ENCODE data around the gene STK33.

STK33 gene

DNA sequence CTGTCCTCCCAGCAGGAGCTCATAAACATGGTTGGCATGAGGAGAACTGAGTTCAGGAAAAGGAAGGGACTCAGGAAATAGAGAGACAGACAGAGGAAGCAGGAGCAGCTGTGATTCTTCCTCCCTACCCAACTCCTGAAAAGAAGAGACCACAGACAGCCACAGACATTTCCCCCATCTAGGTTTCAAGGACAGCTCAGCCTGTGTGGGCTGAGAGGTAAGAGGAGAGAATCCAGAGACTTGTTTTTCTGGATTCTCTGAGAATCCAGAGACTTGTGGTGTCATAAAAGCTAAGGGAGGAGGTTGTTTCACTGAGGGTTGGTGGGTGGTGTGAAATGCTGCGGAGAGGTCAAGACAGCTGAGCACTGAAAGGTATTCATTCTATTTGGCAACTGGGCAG, 19.0 kb upstream of the STK33 start:
- H3K27ac Mint-ChIP-seq = peak overlapping the region; percentile 8
- peaks cover 11% of the 10 kb centered on the region for H3K36me3 Mint-ChIP-seq
- ATAC-seq (no peak), DNase-seq (ENCODE audit: low spot score in 2 of 2) (no peak)
- H3K4me1 Mint-ChIP-seq = no peaks in the 10 kb centered on the region
- no peaks in the 10 kb centered on the region for H3K9me3 Mint-ChIP-seq
- no peak overlapping the region for H3K4me3 Mint-ChIP-seq

GRCh38 chr11:8612522-8612921, 18.5 kb upstream of the STK33 start:
- H3K4me3 Mint-ChIP-seq = no peak overlapping the region
- ATAC-seq (peak; percentile 34), DNase-seq (ENCODE audit: low spot score in 2 of 2) (no peak)
- peaks cover 6% of the 10 kb centered on the region for H3K36me3 Mint-ChIP-seq
- peak overlapping the region; percentile 4 for H3K27ac Mint-ChIP-seq
- H3K4me1 Mint-ChIP-seq = no peaks in the 10 kb centered on the region
- H3K9me3 Mint-ChIP-seq = no peaks in the 10 kb centered on the region

DNA sequence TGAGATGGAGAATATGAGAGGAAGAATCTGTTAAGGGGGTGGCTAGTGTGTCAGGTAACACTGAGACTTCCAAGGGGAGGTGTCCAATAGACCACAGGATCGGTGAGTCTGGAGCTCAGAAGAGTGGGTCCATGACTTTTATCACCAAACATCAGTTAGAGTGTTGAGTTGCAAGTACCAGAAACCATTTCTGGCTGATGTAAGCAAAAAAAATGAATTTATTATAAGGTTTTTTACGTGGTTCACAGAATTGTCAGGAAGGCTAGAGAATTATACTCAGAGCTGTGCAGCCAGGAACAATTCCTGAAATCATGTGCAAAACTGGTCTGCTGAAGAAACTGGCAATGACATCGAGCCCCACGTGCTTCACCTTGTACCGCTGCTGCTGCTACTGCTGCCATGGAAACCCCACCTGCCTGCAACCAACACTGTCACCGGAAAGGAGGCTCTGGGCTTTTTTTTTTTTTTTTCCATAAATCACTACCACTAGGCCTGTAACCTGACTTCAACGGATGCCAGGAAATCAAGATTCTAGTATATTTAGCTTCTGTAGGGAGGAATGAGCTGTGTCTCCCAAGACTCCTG, 16.6 kb upstream of the STK33 start:
- no peak for DNase-seq (ENCODE audit: low spot score in 2 of 2)
- H3K4me3 Mint-ChIP-seq = no peak overlapping the region
- H3K27ac Mint-ChIP-seq = no peak overlapping the region
- H3K4me1 Mint-ChIP-seq = no peaks in the 10 kb centered on the region
- peak; percentile 55 for ATAC-seq
- peaks cover 4% of the 10 kb centered on the region for H3K36me3 Mint-ChIP-seq
- H3K9me3 Mint-ChIP-seq = no peaks in the 10 kb centered on the region

GRCh38 chr11:8608652-8609051, 14.6 kb upstream of the STK33 start:
- peaks cover 2% of the 10 kb centered on the region for H3K36me3 Mint-ChIP-seq
- H3K4me3 Mint-ChIP-seq = no peak overlapping the region
- no peaks in the 10 kb centered on the region for H3K4me1 Mint-ChIP-seq
- no peaks in the 10 kb centered on the region for H3K9me3 Mint-ChIP-seq
- H3K27ac Mint-ChIP-seq = no peak overlapping the region
- DNase-seq (ENCODE audit: low spot score in 2 of 2) (no peak), ATAC-seq (no peak)

DNA sequence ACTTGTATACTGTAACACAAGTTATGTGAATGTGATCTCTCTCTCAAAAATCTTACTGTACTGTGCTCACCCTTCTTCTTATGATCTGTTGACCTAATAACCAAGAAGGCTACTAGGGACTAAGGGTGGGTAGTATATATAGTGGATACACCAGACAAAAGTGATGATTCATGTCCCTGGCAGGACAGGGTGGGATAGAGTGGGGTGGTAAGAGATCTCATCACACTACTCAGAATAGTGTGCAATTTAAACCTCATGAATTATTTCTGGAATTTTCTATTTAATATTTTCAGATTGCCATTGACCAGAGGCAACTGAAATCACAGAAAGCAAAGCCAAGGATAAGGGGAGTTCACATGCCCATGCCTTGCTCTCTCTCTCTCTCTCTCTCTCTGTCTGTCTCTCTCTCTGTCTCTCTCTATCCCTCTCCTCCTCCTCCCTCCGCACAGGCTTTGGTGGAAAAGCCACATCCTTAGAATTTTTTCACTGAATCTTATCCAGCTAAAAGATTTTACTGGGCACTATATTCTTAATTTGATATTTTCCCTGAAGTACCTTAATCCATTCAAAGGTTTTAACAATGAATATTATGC, 12.0 kb upstream of the STK33 start:
- no peaks in the 10 kb centered on the region for H3K36me3 Mint-ChIP-seq
- H3K27ac Mint-ChIP-seq = no peak overlapping the region
- H3K4me1 Mint-ChIP-seq = no peaks in the 10 kb centered on the region
- DNase-seq (ENCODE audit: low spot score in 2 of 2) (no peak), ATAC-seq (no peak)
- H3K4me3 Mint-ChIP-seq = no peak overlapping the region
- no peaks in the 10 kb centered on the region for H3K9me3 Mint-ChIP-seq

- DNase-seq (ENCODE audit: low spot score in 2 of 2) (peak; percentile 11 to 68), ATAC-seq (peak; percentile 72)
- no peaks in the 10 kb centered on the region for H3K36me3 Mint-ChIP-seq
- H3K9me3 Mint-ChIP-seq = no peaks in the 10 kb centered on the region
- H3K4me1 Mint-ChIP-seq = no peaks in the 10 kb centered on the region
- no peak overlapping the region for H3K4me3 Mint-ChIP-seq
- H3K27ac Mint-ChIP-seq = no peak overlapping the region
These were observed 10.2 kb upstream of the STK33 start for GRCh38 chr11:8604078-8604723.

- DNase-seq (ENCODE audit: low spot score in 2 of 2) (no peak), ATAC-seq (no peak)
- no peak overlapping the region for H3K4me3 Mint-ChIP-seq
- H3K36me3 Mint-ChIP-seq = no peaks in the 10 kb centered on the region
- H3K27ac Mint-ChIP-seq = no peak overlapping the region
- no peaks in the 10 kb centered on the region for H3K9me3 Mint-ChIP-seq
- H3K4me1 Mint-ChIP-seq = no peaks in the 10 kb centered on the region
These were observed 9.7 kb upstream of the STK33 start for GRCh38 chr11:8603696-8604077.

DNA sequence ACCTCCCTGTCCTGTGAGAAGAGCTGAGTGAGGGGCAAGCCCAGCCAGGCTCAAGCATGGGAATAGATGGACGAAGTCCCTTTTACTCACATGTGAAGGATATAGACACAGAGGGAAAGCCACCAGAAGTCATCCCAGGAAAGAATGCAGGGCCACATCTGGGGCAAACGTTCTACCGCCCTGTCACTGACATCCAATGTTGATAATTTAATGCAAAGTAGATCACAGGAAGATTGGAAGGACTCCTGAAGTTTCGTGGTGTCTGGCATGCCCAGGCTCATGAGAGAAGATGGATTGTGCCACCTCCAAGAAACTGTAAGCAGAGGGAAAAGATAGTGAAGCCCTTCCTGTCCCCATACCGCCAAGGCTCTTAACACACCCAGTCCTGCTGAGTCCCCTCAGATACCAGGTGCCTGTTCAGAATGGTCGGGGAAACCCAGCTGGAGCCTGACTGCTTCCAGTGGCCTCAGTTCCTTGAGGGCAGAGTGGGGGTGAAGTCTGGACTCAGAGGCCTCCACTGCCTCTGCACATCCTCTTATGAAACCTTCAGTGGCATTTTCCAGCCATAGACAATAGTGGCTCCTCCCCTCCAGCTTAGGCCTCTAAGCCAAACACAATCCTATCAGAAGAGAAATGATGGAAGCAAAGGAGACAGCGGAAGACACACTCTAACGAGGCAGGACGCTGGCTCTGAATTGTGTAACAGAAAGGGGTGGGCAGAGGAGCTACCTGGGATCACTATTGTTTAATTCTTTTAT, 7.5 kb upstream of the STK33 start:
- Mint-ChIP-seq H3K27ac (no peak overlapping the region), H3K9me3 (no peaks in the 10 kb centered on the region), H3K4me1 (no peaks in the 10 kb centered on the region), H3K4me3 (no peak overlapping the region), H3K36me3 (no peaks in the 10 kb centered on the region)
- ATAC-seq = no peak
- DNase-seq (ENCODE audit: low spot score in 2 of 2) = no peak

- Mint-ChIP-seq H3K4me1 (no peaks in the 10 kb centered on the region), H3K9me3 (no peaks in the 10 kb centered on the region), H3K36me3 (no peaks in the 10 kb centered on the region), H3K4me3 (no peak overlapping the region), H3K27ac (no peak overlapping the region)
- DNase-seq (ENCODE audit: low spot score in 2 of 2) = no peak
- no peak for ATAC-seq
These were observed 4.5 kb upstream of the STK33 start for GRCh38 chr11:8598506-8598905.

GRCh38 chr11:8597182-8597581, 3.2 kb upstream of the STK33 start:
- DNase-seq (ENCODE audit: low spot score in 2 of 2) = no peak
- Mint-ChIP-seq H3K4me1 (no peaks in the 10 kb centered on the region), H3K27ac (no peak overlapping the region), H3K4me3 (no peak overlapping the region), H3K9me3 (no peaks in the 10 kb centered on the region), H3K36me3 (no peaks in the 10 kb centered on the region)
- no peak for ATAC-seq

GRCh38 chr11:8596504-8597046, 2.5 kb upstream of the STK33 start:
- ATAC-seq (no peak), DNase-seq (ENCODE audit: low spot score in 2 of 2) (no peak)
- Mint-ChIP-seq H3K4me1 (no peaks in the 10 kb centered on the region), H3K9me3 (no peaks in the 10 kb centered on the region), H3K4me3 (no peak overlapping the region), H3K27ac (no peak overlapping the region), H3K36me3 (no peaks in the 10 kb centered on the region)

- ATAC-seq (peak; percentile 24), DNase-seq (ENCODE audit: low spot score in 2 of 2) (no peak)
- no peaks in the 10 kb centered on the region for H3K36me3 Mint-ChIP-seq
- no peak overlapping the region for H3K27ac Mint-ChIP-seq
- peak overlapping the region; percentile 50 for H3K4me3 Mint-ChIP-seq
- H3K9me3 Mint-ChIP-seq = no peaks in the 10 kb centered on the region
- H3K4me1 Mint-ChIP-seq = no peaks in the 10 kb centered on the region
These were observed 573 bp downstream of the STK33 start for GRCh38 chr11:8593455-8593854.

DNA sequence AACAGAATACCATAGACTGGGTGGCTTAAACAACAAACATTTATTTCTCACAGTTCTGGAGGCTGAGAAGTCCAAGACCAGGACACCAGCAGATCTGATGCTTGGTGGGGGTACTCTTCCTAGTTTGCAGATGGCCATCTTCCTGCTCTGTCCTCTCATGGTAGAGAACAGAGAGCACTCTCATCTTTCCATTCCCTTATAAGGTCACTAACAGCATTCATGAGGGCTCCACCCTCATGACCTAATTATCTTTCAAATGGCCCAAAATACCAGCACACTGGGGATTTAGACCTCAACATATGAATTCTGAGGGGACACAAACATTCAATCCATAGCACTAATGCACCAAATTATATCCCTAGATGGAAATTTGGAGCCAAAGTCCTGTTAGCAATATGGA, 6.1 kb downstream of the STK33 start:
- Mint-ChIP-seq H3K27ac (no peak overlapping the region), H3K4me3 (no peak overlapping the region), H3K4me1 (no peaks in the 10 kb centered on the region), H3K9me3 (peaks cover 3% of the 10 kb centered on the region), H3K36me3 (no peaks in the 10 kb centered on the region)
- ATAC-seq (no peak), DNase-seq (ENCODE audit: low spot score in 2 of 2) (no peak)

GRCh38 chr11:8586805-8587204, 7.2 kb downstream of the STK33 start:
- DNase-seq (ENCODE audit: low spot score in 2 of 2) (no peak), ATAC-seq (no peak)
- Mint-ChIP-seq H3K9me3 (peaks cover 3% of the 10 kb centered on the region), H3K4me1 (no peaks in the 10 kb centered on the region), H3K36me3 (no peaks in the 10 kb centered on the region), H3K4me3 (no peak overlapping the region), H3K27ac (no peak overlapping the region)

DNA sequence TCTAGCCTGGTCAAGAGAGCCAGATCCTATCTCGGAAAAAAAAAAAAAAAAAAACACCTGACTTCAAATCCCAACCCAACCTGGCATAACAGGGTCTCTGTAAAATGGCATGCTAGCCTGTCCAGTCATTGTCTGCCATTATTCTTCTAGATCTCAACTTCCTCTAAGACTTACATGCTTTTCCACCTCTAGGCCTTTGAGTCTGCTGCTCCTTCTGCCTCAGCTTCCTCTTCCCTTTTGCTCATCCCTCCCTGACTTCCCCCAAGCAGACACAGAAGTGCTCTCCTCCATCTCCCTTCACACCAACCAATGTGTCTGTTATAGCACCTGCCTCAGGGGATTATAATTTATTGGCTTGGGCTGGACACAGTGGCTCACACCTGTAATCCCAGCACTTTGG, 7.8 kb downstream of the STK33 start:
- Mint-ChIP-seq H3K27ac (no peak overlapping the region), H3K4me1 (no peaks in the 10 kb centered on the region), H3K4me3 (no peak overlapping the region), H3K9me3 (peaks cover 3% of the 10 kb centered on the region), H3K36me3 (no peaks in the 10 kb centered on the region)
- DNase-seq (ENCODE audit: low spot score in 2 of 2) (no peak), ATAC-seq (no peak)
